ENCODE data around the gene TMEM183A. TPM values are rescaled to one million over a fixed set of nuclear protein-coding genes. Genes with fewer than 3 reads are reported as not detected.

TMEM183A gene
- total and polyA plus RNA-seq, 7 donors, result 71.7 to 108 (median 79.9) TPM

- 89 to 90% methylated on average over 3 of the region's 3 CpGs for WGBS, 2 donors
- DNase-seq, result no peak
- Histone ChIP-seq H3K27ac (no peak overlapping the region), H3K27me3 (peaks cover 0 to 8% (median 0%) of the 10 kb centered on the region in 3 donors), H3K4me3 (no peak overlapping the region), H3K4me1 (no peaks in the 10 kb centered on the region), H3K36me3 (no peaks in the 10 kb centered on the region), H3K9me3 (no peaks in the 10 kb centered on the region)
- intact Hi-C loops (cut with DNase I), result no loop called here
- no peak for TF ChIP-seq EP300 (IDR thresholded peaks at IDR 0.05)
- TF ChIP-seq POLR2AphosphoS5 (IDR thresholded peaks at IDR 0.05), result no peak
- TF ChIP-seq CTCF (IDR thresholded peaks at IDR 0.05), result no peak
- TF ChIP-seq POLR2A (IDR thresholded peaks at IDR 0.05), result no peak
Measured at GRCh38 chr1:202974856-202975255, 32.3 kb upstream of the TMEM183A start.

GRCh38 chr1:202976633-202977032 lies 30.5 kb upstream of the TMEM183A start:
- H3K27ac ChIP-seq, result no peak overlapping the region
- peaks cover 0 to 8% (median 0%) of the 10 kb centered on the region in 3 donors for H3K27me3 ChIP-seq
- DNase-seq, result no peak
- intact Hi-C loops (cut with DNase I), result no loop called here
- H3K36me3 ChIP-seq, result no peaks in the 10 kb centered on the region
- no peaks in the 10 kb centered on the region for H3K9me3 ChIP-seq
- TF ChIP-seq CTCF (IDR thresholded peaks at IDR 0.05), result no peak
- TF ChIP-seq EP300 (IDR thresholded peaks at IDR 0.05), result no peak
- no peak for TF ChIP-seq POLR2A (IDR thresholded peaks at IDR 0.05)
- TF ChIP-seq POLR2AphosphoS5 (IDR thresholded peaks at IDR 0.05), result no peak
- WGBS, 2 donors, result 23 to 42% methylated on average over 3 of the region's 3 CpGs
- no peak overlapping the region for H3K4me3 ChIP-seq
- no peaks in the 10 kb centered on the region for H3K4me1 ChIP-seq

- Histone ChIP-seq H3K4me1 (no peaks in the 10 kb centered on the region), H3K27me3 (peaks cover 0 to 8% (median 0%) of the 10 kb centered on the region in 3 donors), H3K9me3 (no peaks in the 10 kb centered on the region), H3K36me3 (no peaks in the 10 kb centered on the region), H3K27ac (no peak overlapping the region), H3K4me3 (no peak overlapping the region)
- intact Hi-C loops (cut with DNase I), result no loop called here
- WGBS, 2 donors, result 85 to 91% methylated on average over 2 of the region's 2 CpGs
- TF ChIP-seq POLR2A (IDR thresholded peaks at IDR 0.05) (no peak), EP300 (IDR thresholded peaks at IDR 0.05) (no peak), POLR2AphosphoS5 (IDR thresholded peaks at IDR 0.05) (no peak), CTCF (IDR thresholded peaks at IDR 0.05) (no peak)
- no peak for DNase-seq
Measured at GRCh38 chr1:202979459-202979858, 27.7 kb upstream of the TMEM183A start.

- no peak for DNase-seq
- Histone ChIP-seq H3K27ac (no peak overlapping the region), H3K9me3 (no peaks in the 10 kb centered on the region), H3K36me3 (no peaks in the 10 kb centered on the region), H3K4me1 (no peaks in the 10 kb centered on the region), H3K27me3 (peaks cover 0 to 8% (median 0%) of the 10 kb centered on the region in 3 donors), H3K4me3 (no peak overlapping the region)
- TF ChIP-seq EP300 (IDR thresholded peaks at IDR 0.05) (no peak), CTCF (IDR thresholded peaks at IDR 0.05) (no peak), POLR2A (IDR thresholded peaks at IDR 0.05) (no peak), POLR2AphosphoS5 (IDR thresholded peaks at IDR 0.05) (no peak)
- intact Hi-C loops (cut with DNase I), result no loop called here
- WGBS, 2 donors, result 78 to 79% methylated on average over 2 of the region's 2 CpGs
Measured at GRCh38 chr1:202981939-202982338, 25.2 kb upstream of the TMEM183A start.

All from sigmoid colon (tissue), 7 donors.